ENCODE data around the gene S100PBP.

Gene S100PBP

GRCh38 chr1:32874860-32875752, 57.7 kb downstream of the S100PBP start:
- H3K9ac ChIP-seq (ENCODE audit: low read length), result no peak overlapping the region

GRCh38 chr1:32876341-32877210, 59.1 kb downstream of the S100PBP start:
- no peaks in the 10 kb centered on the region for H3K9me3 ChIP-seq (ENCODE audit: insufficient read depth, low read length)
- H3K4me2 ChIP-seq (ENCODE audit: low read length), result peak overlapping the region; percentile 64
- no peaks in the 10 kb centered on the region for H3K36me3 ChIP-seq (replicated peaks; ENCODE audit: low read depth, low read length)
- TF ChIP-seq CTCF (IDR thresholded peaks at IDR 0.05; ENCODE audit: low read depth, low read length) (peak; percentile 79), EZH2phosphoT487 (IDR thresholded peaks at IDR 0.05; ENCODE audit: low read depth) (no peak)
- H3K79me2 ChIP-seq (ENCODE audit: low read length), result no peaks in the 10 kb centered on the region
- no peaks in the 10 kb centered on the region; the same call in 1 of the 2 replicates for H3K27me3 ChIP-seq (ENCODE audit: low read depth, low read length)
- no peaks in the 10 kb centered on the region for H4K20me1 ChIP-seq (ENCODE audit: insufficient read depth, low read length)
- peak overlapping the region; percentile 30 for H3K4me3 ChIP-seq (ENCODE audit: low read length)
- H3K4me1 ChIP-seq (ENCODE audit: low read length), result peaks cover 22% of the 10 kb centered on the region
- peak overlapping the region; percentile 98 for H2AFZ ChIP-seq (ENCODE audit: low read depth, low read length)
- peak overlapping the region; percentile 55; the same call in 1 of the 2 replicates for H3K9ac ChIP-seq (ENCODE audit: low read length)
- H3K27ac ChIP-seq (ENCODE audit: low read length), result no peak overlapping the region; the same call in 1 of the 2 replicates

More at GRCh38 chr1:32874860-32875752, 57.7 kb downstream of the S100PBP start:
- no peaks in the 10 kb centered on the region; the same call in 1 of the 2 replicates for H3K27me3 ChIP-seq (ENCODE audit: low read depth, low read length)
- no peaks in the 10 kb centered on the region for H3K9me3 ChIP-seq (ENCODE audit: insufficient read depth, low read length)
- no peak overlapping the region for H3K4me3 ChIP-seq (ENCODE audit: low read length)
- no peaks in the 10 kb centered on the region for H3K36me3 ChIP-seq (replicated peaks; ENCODE audit: low read depth, low read length)
- H3K27ac ChIP-seq (ENCODE audit: low read length), result no peak overlapping the region
- H2AFZ ChIP-seq (ENCODE audit: low read depth, low read length), result no peak overlapping the region
- peaks cover 22% of the 10 kb centered on the region for H3K4me1 ChIP-seq (ENCODE audit: low read length)
- no peak for TF ChIP-seq CTCF (IDR thresholded peaks at IDR 0.05; ENCODE audit: low read depth, low read length)
- no peak for TF ChIP-seq EZH2phosphoT487 (IDR thresholded peaks at IDR 0.05; ENCODE audit: low read depth)
- no peaks in the 10 kb centered on the region for H4K20me1 ChIP-seq (ENCODE audit: insufficient read depth, low read length)
- H3K79me2 ChIP-seq (ENCODE audit: low read length), result no peaks in the 10 kb centered on the region
- H3K4me2 ChIP-seq (ENCODE audit: low read length), result peak overlapping the region; percentile 64

- Histone ChIP-seq H3K9me3 (ENCODE audit: insufficient read depth, low read length) (no peaks in the 10 kb centered on the region), H3K36me3 (replicated peaks; ENCODE audit: low read depth, low read length) (no peaks in the 10 kb centered on the region), H4K20me1 (ENCODE audit: insufficient read depth, low read length) (no peaks in the 10 kb centered on the region), H3K4me2 (ENCODE audit: low read length) (no peak overlapping the region), H2AFZ (ENCODE audit: low read depth, low read length) (no peak overlapping the region), H3K9ac (ENCODE audit: low read length) (no peak overlapping the region), H3K79me2 (ENCODE audit: low read length) (no peaks in the 10 kb centered on the region), H3K4me3 (ENCODE audit: low read length) (no peak overlapping the region), H3K4me1 (ENCODE audit: low read length) (peaks cover 18% of the 10 kb centered on the region), H3K27ac (ENCODE audit: low read length) (no peak overlapping the region), H3K27me3 (ENCODE audit: low read depth, low read length) (no peaks in the 10 kb centered on the region)
- TF ChIP-seq EZH2phosphoT487 (IDR thresholded peaks at IDR 0.05; ENCODE audit: low read depth), result no peak
- no peak for TF ChIP-seq CTCF (IDR thresholded peaks at IDR 0.05; ENCODE audit: low read depth, low read length)
Observed at GRCh38 chr1:32877211-32878110, 60.0 kb downstream of the S100PBP start.

All from OCI-LY3 (cell line).